ENCODE data around the gene CPSF4. TPM values are rescaled to one million over a fixed set of nuclear protein-coding genes. Genes with fewer than 3 reads are reported as not detected.

Gene CPSF4
- total RNA-seq, 3 donors from 2014 or later: 85.8 to 99.9 (median 86.9) TPM

DNA sequence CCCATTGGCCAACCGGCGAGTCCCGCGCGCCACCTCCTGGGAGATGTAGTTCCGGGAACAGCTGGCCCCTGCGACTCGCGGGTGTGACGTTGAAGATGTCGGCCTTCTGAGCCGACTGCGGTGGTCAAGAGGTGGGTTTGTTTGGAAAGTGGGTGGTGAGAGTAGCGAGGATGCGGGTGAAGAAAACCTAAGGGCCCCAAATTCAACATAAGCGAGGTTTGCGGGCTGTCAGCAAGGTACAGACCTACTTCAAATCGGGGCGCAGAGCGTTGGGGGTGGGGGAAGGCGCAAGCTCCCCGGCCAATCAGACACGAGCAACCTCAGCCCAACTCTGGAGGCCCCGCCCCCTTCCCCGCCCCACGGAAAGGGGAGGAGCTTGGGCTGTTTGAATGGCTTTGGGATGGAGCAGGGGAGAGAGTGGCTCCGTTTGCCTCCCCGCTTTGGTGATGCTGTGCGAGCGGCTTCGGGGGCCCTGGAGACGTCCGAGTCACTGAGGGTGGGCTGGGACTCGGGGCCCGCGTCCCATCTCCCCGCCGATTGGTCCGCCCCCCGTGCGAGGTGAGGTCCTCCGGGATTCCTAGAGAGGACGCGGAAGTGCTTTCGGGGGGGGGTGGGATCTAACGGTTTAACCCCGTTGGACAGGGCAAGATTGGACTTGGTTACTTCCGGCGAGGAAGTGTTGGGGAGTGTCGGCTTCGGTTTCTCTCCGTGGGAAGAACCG is 66.0 kb downstream of the CPSF4 start, which contains the start of gene ZKSCAN5:
Gene ZKSCAN5 (plus strand): TSS at position 60 of the 721 bp plus-strand sequence. CDS start 1,383 bp downstream, outside the sequence.
- ATAC-seq (peak; percentile 85), DNase-seq (peak; percentile 97)
- H3K27me3 Mint-ChIP-seq (ENCODE audit: low read depth): no peaks in the 10 kb centered on the region
- H3K9me3 Mint-ChIP-seq: no peaks in the 10 kb centered on the region
- H3K4me1 Mint-ChIP-seq (ENCODE audit: low read depth): peaks cover 26% of the 10 kb centered on the region
- H3K36me3 Mint-ChIP-seq (ENCODE audit: insufficient read depth): no peaks in the 10 kb centered on the region
- H3K4me3 Mint-ChIP-seq: peak within 1 kb of the TSS; percentile 95

- Mint-ChIP-seq H3K27me3 (ENCODE audit: low read depth) (no peaks in the 10 kb centered on the region), H3K9me3 (no peaks in the 10 kb centered on the region), H3K4me3 (peak overlapping the region; percentile 95), H3K36me3 (ENCODE audit: insufficient read depth) (no peaks in the 10 kb centered on the region), H3K4me1 (ENCODE audit: low read depth) (peaks cover 25% of the 10 kb centered on the region)
- no peak for DNase-seq
- no peak for ATAC-seq
These were observed 66.5 kb downstream of the CPSF4 start for GRCh38 chr7:99505324-99505662.

Other genes starting within 250 kb of the CPSF4 start
- gene KPNA7, start 230.8 kb upstream of the CPSF4 start, total RNA-seq: not detected
- gene MYH16, start 166.1 kb upstream of the CPSF4 start, total RNA-seq: not detected
- gene ARPC1A, start 113.0 kb upstream of the CPSF4 start, total RNA-seq: 10 to 100 TPM; 81.5 to 85.5 (median 81.9) TPM
- 100 to 1,000 TPM; 240 to 282 (median 274) TPM for gene ARPC1B, start 64.2 kb upstream of the CPSF4 start, total RNA-seq
- gene PDAP1, start 30.3 kb upstream of the CPSF4 start, total RNA-seq: 100 to 1,000 TPM; 231 to 255 (median 235) TPM
- 100 to 1,000 TPM; 174 to 231 (median 178) TPM for gene BUD31, start 30.0 kb upstream of the CPSF4 start, total RNA-seq
- gene PTCD1, start 145 bp upstream of the CPSF4 start, total RNA-seq: 10 to 100 TPM; 11.9 to 15.1 (median 13.9) TPM
- 100 to 1,000 TPM; 346 to 393 (median 391) TPM for gene ATP5MF, start 27.2 kb downstream of the CPSF4 start, total RNA-seq
- 1 to 10 TPM; 5.4 to 9.4 (median 7.1) TPM for gene ZNF789, start 33.9 kb downstream of the CPSF4 start, total RNA-seq
- gene ZNF394, start 61.3 kb downstream of the CPSF4 start, total RNA-seq: 10 to 100 TPM; 32.0 to 38.1 (median 34.8) TPM
- gene ZKSCAN5, start 65.7 kb downstream of the CPSF4 start, total RNA-seq: 1 to 10 TPM; 4.9 to 6.4 (median 6.3) TPM
- 1 to 10 TPM; 6.1 to 6.7 (median 6.6) TPM for gene FAM200A, start 113.2 kb downstream of the CPSF4 start, total RNA-seq
- 10 to 100 TPM; 52.5 to 61.6 (median 59.2) TPM for gene ZNF655, start 119.7 kb downstream of the CPSF4 start, total RNA-seq
- under 1 TPM in 2 of 3 donors, not detected in 1; 0.38 to 0.71 TPM for gene TMEM225B, start 159.3 kb downstream of the CPSF4 start, total RNA-seq
- 10 to 100 TPM; 32.9 to 34.4 (median 34.1) TPM for gene ZSCAN25, start 178.0 kb downstream of the CPSF4 start, total RNA-seq
- under 1 TPM in 2 of 3 donors, not detected in 1; 0.20 to 0.63 TPM for gene CYP3A5, start 241.1 kb downstream of the CPSF4 start, total RNA-seq